ENCODE measurements around the gene GRID2.
A peak's percentile ranks its signal among the peaks of the same experiment; 100 is the strongest.

The GRID2 gene

DNA sequence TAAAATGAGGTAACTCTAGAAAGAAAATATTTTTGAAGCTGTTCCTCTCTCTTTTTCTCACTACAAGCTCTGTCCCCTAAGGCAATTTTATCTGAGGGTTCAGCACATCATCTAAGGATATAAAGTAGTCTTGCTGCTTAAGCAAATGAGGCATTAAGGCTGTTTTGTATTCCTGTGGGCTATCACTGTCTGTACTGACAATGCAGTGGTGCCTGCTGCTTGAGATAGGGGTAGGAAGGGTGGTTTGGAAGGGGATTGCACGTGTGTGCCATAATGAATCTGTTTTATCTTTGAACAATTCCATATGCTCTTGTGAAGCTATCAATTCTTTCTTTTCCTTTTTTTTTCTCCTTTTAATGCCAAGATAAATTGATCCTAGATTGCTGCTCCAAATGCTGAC is 1396.8 kb downstream of the GRID2 start:
- no peak for DNase-seq (ENCODE audit: low read depth)
- H3K4me3 ChIP-seq (ENCODE audit: low read length): no peak overlapping the region
- TF ChIP-seq, protein P1, sequence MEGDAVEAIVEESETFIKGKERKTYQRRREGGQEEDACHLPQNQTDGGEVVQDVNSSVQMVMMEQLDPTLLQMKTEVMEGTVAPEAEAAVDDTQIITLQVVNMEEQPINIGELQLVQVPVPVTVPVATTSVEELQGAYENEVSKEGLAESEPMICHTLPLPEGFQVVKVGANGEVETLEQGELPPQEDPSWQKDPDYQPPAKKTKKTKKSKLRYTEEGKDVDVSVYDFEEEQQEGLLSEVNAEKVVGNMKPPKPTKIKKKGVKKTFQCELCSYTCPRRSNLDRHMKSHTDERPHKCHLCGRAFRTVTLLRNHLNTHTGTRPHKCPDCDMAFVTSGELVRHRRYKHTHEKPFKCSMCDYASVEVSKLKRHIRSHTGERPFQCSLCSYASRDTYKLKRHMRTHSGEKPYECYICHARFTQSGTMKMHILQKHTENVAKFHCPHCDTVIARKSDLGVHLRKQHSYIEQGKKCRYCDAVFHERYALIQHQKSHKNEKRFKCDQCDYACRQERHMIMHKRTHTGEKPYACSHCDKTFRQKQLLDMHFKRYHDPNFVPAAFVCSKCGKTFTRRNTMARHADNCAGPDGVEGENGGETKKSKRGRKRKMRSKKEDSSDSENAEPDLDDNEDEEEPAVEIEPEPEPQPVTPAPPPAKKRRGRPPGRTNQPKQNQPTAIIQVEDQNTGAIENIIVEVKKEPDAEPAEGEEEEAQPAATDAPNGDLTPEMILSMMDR (conservative IDR thresholded peaks at IDR 0.05; ENCODE audit: low read depth, low read length): no peak

GRCh38 chr4:93710101-93710846 is 1406.5 kb downstream of the GRID2 start:
- TF ChIP-seq, protein P1 (conservative IDR thresholded peaks at IDR 0.05; ENCODE audit: low read depth, low read length): peak; percentile 17
- DNase-seq (ENCODE audit: low read depth): no peak
- no peak overlapping the region for H3K4me3 ChIP-seq (ENCODE audit: low read length)

DNA sequence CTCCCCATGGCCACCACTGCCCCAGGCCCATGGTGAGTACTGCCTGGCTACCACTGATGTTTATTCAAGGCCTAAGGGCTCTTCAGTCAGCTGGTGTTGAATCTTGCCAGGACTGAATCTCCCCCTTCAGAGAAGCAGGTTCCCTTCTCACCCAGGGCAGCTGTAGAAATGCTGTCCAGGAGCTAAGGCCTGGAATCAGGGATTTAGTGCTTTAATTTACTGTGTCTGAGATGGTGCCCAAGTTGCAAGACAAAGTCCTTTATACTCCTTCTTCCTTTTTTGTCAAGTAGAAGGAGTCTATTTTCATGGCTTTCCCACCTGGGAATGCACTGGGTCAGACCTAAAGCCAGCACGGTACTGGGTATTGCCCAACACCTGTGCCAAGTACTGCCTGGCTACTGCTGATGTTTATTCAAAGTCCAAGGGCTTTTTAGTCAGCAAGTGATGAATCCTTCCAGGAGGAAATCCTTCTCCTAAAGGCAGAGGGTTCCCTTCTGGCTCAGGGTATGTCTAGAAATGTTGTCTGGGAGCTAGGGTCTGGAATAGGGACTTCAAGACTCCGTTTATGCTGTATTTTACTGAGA is 1407.2 kb downstream of the GRID2 start:
- DNase-seq (ENCODE audit: low read depth): no peak
- TF ChIP-seq, protein P1 (conservative IDR thresholded peaks at IDR 0.05; ENCODE audit: low read depth, low read length): no peak
- no peak overlapping the region for H3K4me3 ChIP-seq (ENCODE audit: low read length)

DNA sequence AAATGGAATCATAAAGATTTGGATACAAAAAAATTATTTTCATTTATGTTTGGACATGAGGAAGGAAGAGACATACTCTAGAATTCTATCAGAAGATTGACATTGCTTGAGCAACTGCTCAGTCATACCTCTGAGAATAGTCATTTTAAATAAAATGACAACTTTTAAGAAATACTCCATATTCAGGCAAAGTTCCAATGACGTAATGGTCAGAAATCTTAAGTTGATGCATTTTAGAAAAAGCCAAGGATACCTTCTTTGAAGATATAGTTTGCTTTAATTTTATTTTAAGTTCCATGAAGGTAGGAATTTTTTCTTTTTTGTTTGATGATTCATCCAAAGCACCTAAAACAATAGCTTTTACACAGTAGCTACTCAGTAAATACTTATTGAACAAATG is 1414.5 kb downstream of the GRID2 start:
- DNase-seq (ENCODE audit: low read depth): no peak
- H3K4me3 ChIP-seq (ENCODE audit: low read length): no peak overlapping the region

DNA sequence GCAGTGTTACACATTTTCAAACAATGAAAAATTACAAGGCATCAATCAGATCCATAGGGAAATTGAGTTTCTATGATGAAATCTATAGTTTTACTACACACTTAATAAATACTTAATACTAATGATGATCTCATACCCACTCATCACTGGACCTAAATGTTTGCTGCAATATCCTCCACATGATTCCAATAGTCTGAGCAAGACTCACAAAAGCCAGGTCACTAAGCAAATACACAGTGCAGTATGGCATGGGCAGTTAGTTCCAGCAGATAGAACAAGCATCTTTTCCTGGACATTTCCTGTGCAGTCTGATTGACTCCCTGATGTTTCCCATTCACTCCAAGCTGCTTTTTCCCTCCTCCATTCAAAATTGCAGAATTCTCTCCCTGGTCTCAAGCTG is 1415.8 kb downstream of the GRID2 start:
- no peak for DNase-seq (ENCODE audit: low read depth)
- TF ChIP-seq, protein P1 (conservative IDR thresholded peaks at IDR 0.05; ENCODE audit: low read depth, low read length): no peak
- no peak overlapping the region for H3K4me3 ChIP-seq (ENCODE audit: low read length)

More for the DNA sequence above, 1414.5 kb downstream of the GRID2 start:
- TF ChIP-seq, protein P1 (conservative IDR thresholded peaks at IDR 0.05; ENCODE audit: low read depth, low read length): no peak

DNA sequence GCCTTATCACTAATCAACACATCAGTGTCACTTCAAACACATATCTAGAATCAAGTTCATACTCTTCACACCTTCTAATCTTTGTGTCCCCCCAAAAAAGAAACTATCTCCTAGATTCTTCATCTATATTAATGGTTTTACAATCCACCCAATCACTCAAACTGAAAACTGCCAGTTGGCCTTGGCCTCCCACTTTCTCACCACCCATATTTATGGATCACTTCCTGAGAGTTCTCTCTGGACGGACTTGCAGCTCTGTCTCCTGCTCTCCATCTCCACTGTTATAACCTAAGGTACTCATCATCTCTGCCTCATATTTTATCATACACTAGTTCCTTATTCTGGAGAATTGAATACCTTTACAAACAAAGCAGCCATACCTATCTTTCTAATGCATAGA is 1418.7 kb downstream of the GRID2 start:
- no peak for DNase-seq (ENCODE audit: low read depth)
- TF ChIP-seq, protein P1 (conservative IDR thresholded peaks at IDR 0.05; ENCODE audit: low read depth, low read length): no peak
- no peak overlapping the region for H3K4me3 ChIP-seq (ENCODE audit: low read length)

GRCh38 chr4:93730251-93730650 is 1426.5 kb downstream of the GRID2 start:
- peak; percentile 15 for DNase-seq (ENCODE audit: low read depth)
- no peak overlapping the region for H3K4me3 ChIP-seq (ENCODE audit: low read length)
- TF ChIP-seq, protein P1 (conservative IDR thresholded peaks at IDR 0.05; ENCODE audit: low read depth, low read length): no peak

Measured in retinal pigment epithelial cell (primary cell).